HCT116 (cell line): ENCODE data around the gene HIVEP3. TPM values are rescaled to one million over a fixed set of nuclear protein-coding genes. Genes with fewer than 3 reads are reported as not detected.

Source experiments
- ATAC-seq: fragments of 200-7000 bp; cut with Tn5 transposase; 2 replicates; pipeline ENCODE4 v1.9.1; 2020; ENCODE audit warnings: mild to moderate bottlenecking, moderate library complexity
- BruUV-seq: library from RNA; stranded (reverse); fragments of 400-500 nt; replicated peaks from 2 replicates; lab custom pipeline; 2021; lab: Mats Ljungman, UMichigan
- CTCF ChIA-PET: fragments of 300-600 bp; sonication (Branson Sonifier 250); formaldehyde crosslinking; loops from one replicate; lab custom pipeline; 2021; ENCODE audit warnings: antibody characterized with exemption; lab: Charles Lee
- POLR2A ChIA-PET: fragments of 300-600, 350-600 bp; sonication (Branson Sonifier 250); formaldehyde crosslinking; loops from one replicate; lab custom pipeline; 2021; ENCODE audit warnings: antibody characterized with exemption; lab: Charles Lee
- RAD21 ChIA-PET, 2 experiments: fragments of 300-600 bp; sonication (Branson Sonifier 250); formaldehyde crosslinking; loops; one replicate each; lab custom pipeline; 2023; ENCODE audit warnings: low total read pairs in 2 of 2; ENCODE audit not compliant: uncharacterized antibody in 2 of 2, unreplicated experiment in 2 of 2, low non-redundant PET in 1 of 2; lab: Charles Lee
- DNase-seq: peaks from one replicate; pipeline ENCODE4 v3.0.0-alpha.2; 2010; ENCODE audit warnings: low read depth, low spot score
- H2AFZ ChIP-seq: fragments of 200-600 bp; shearing (Covaris generic), sonication (generic); 2 replicates; pipeline ENCODE4 v1.6.1; 2017; ENCODE audit warnings: low read depth, mixed run types, mixed read lengths, antibody characterized with exemption, low read length; ENCODE audit not compliant: poor library complexity, severe bottlenecking
- H3K27ac ChIP-seq: 2 replicates; pipeline ENCODE4 v1.5.1; 2012; ENCODE audit warnings: low read depth, low read length
- H3K27me3 ChIP-seq: fragments of 200-600 bp; sonication (generic); 2 replicates; pipeline ENCODE4 v1.6.1; 2016; ENCODE audit warnings: mixed run types, low read length, mixed read lengths; ENCODE audit not compliant: insufficient read depth
- H3K36me3 ChIP-seq, 2 experiments: fragments of 200-500 bp in 1 of 2; fragments of 200-600 bp in 1 of 2; sonication (Bioruptor generic) in 1 of 2; sonication (generic) in 1 of 2; 2 replicates each; pipeline versions ENCODE4 v1.5.1 to v1.6.1; 2014 to 2016; ENCODE audit warnings: low read length in 2 of 2, inconsistent platforms in 1 of 2, mixed read lengths in 1 of 2, mixed run types in 1 of 2; ENCODE audit not compliant: insufficient read depth in 2 of 2, control insufficient read depth in 1 of 2
- H3K4me1 ChIP-seq, 2 experiments: fragments of 200-600 bp in 1 of 2; sonication (generic) in 1 of 2; 2 replicates each; pipeline versions ENCODE4 v1.5.1 to v1.6.1; 2012 to 2017; ENCODE audit warnings: low read length in 2 of 2, inconsistent platforms in 1 of 2, mild to moderate bottlenecking in 1 of 2, mixed read lengths in 1 of 2, mixed run types in 1 of 2, moderate library complexity in 1 of 2; ENCODE audit not compliant: insufficient read depth in 2 of 2, control insufficient read depth in 1 of 2
- H3K4me2 ChIP-seq: fragments of 200-600 bp; sonication (generic); 2 replicates; pipeline ENCODE4 v1.6.1; 2017; ENCODE audit warnings: mixed run types, low read length, mixed read lengths
- H3K4me3 ChIP-seq, 2 experiments: fragments of 200-600 bp in 1 of 2; sonication (generic) in 1 of 2; replicated peaks in 1 of 2; 2 replicates each; pipeline ENCODE4 v1.5.1; 2011 to 2016; ENCODE audit warnings: low read length in 2 of 2, control low read depth in 1 of 2, low read depth in 1 of 2, mild to moderate bottlenecking in 1 of 2, mixed read lengths in 1 of 2, mixed run types in 1 of 2
- H3K79me2 ChIP-seq: fragments of 200-600 bp; sonication (generic); 2 replicates; pipeline ENCODE4 v1.6.1; 2017; ENCODE audit warnings: mild to moderate bottlenecking, mixed run types, low read length, moderate library complexity, mixed read lengths; ENCODE audit not compliant: insufficient read depth
- H3K9ac ChIP-seq: fragments of 200-600 bp; sonication (generic); 2 replicates; pipeline ENCODE4 v1.6.1; 2016; ENCODE audit warnings: low read length, mixed read lengths
- H3K9me2 ChIP-seq: fragments of 200-600 bp; sonication (generic), shearing (Covaris generic); 2 replicates; pipeline ENCODE4 v1.6.1; 2017; ENCODE audit warnings: mixed run types, mild to moderate bottlenecking, moderate library complexity; ENCODE audit not compliant: insufficient read depth
- H3K9me3 ChIP-seq, 2 experiments: fragments of 200-500 bp in 1 of 2; fragments of 200-600 bp in 1 of 2; sonication (Bioruptor generic) in 1 of 2; sonication (generic) in 1 of 2; 2 replicates each; pipeline ENCODE4 v1.6.1; 2014 to 2017; ENCODE audit warnings: low read length in 2 of 2, mixed read lengths in 2 of 2, inconsistent platforms in 1 of 2, low read depth in 1 of 2, mild to moderate bottlenecking in 1 of 2, mixed run types in 1 of 2, moderate library complexity in 1 of 2; ENCODE audit not compliant: control insufficient read depth in 1 of 2, insufficient read depth in 1 of 2
- H4K20me1 ChIP-seq: fragments of 200-600 bp; sonication (generic), shearing (Covaris generic); 2 replicates; pipeline ENCODE4 v1.6.1; 2017; ENCODE audit warnings: mixed run types, mild to moderate bottlenecking, moderate library complexity; ENCODE audit not compliant: insufficient read depth
- ATF3 ChIP-seq: IDR thresholded peaks from 2 replicates; pipeline ENCODE4 v1.6.1; 2012
- CBX3 ChIP-seq: IDR thresholded peaks from 2 replicates; pipeline ENCODE4 v1.6.1; 2012; ENCODE audit warnings: low read depth
- CEBPB ChIP-seq: IDR thresholded peaks from 2 replicates; pipeline ENCODE4 v1.6.1; 2012; ENCODE audit warnings: low read depth
- EGR1 ChIP-seq: IDR thresholded peaks from 2 replicates; pipeline ENCODE4 v1.6.1; 2012; ENCODE audit warnings: low read depth
- ELF1 ChIP-seq: IDR thresholded peaks from 2 replicates; pipeline ENCODE4 v1.6.1; 2012; ENCODE audit warnings: low read depth, borderline replicate concordance
- EZH2 ChIP-seq: fragments of 200-600 bp; sonication (generic); IDR thresholded peaks from 2 replicates; pipeline ENCODE4 v1.6.1; 2017; ENCODE audit warnings: antibody characterized with exemption, mixed run types
- EZH2phosphoT487 ChIP-seq: fragments of 200-600 bp; IDR thresholded peaks from 2 replicates; pipeline ENCODE4 v1.6.1; 2018; ENCODE audit warnings: antibody characterized with exemption, borderline replicate concordance
- FOSL1 ChIP-seq: IDR thresholded peaks from 2 replicates; pipeline ENCODE4 v1.6.1; 2012; ENCODE audit warnings: low read depth
- JUND ChIP-seq: IDR thresholded peaks from 2 replicates; pipeline ENCODE4 v1.6.1; 2012
- MAX ChIP-seq: IDR thresholded peaks from 2 replicates; pipeline ENCODE4 v1.6.1; 2012
- POLR2A ChIP-seq: IDR thresholded peaks from 2 replicates; pipeline ENCODE4 v1.7.0; 2011; ENCODE audit warnings: borderline replicate concordance; ENCODE audit not compliant: insufficient read depth, insufficient read length; ENCODE audit errors: extremely low read depth
- POLR2AphosphoS5 ChIP-seq: IDR thresholded peaks from 2 replicates; pipeline ENCODE4 v1.6.1; 2011; ENCODE audit warnings: mild to moderate bottlenecking, low read depth, low read length, moderate library complexity
- RAD21 ChIP-seq: IDR thresholded peaks from 2 replicates; pipeline ENCODE4 v1.6.1; 2012; ENCODE audit warnings: low read depth, mild to moderate bottlenecking
- REST ChIP-seq: IDR thresholded peaks from 2 replicates; pipeline ENCODE4 v1.6.1; 2012; ENCODE audit warnings: low read depth
- SIN3A ChIP-seq: IDR thresholded peaks from 2 replicates; pipeline ENCODE4 v1.6.1; 2012; ENCODE audit warnings: low read depth
- SP1 ChIP-seq: IDR thresholded peaks from 2 replicates; pipeline ENCODE4 v1.6.1; 2012; ENCODE audit warnings: low read depth
- SRF ChIP-seq: IDR thresholded peaks from 2 replicates; pipeline ENCODE4 v1.6.1; 2012; ENCODE audit warnings: low read depth
- TCF7L2 ChIP-seq: IDR thresholded peaks from 2 replicates; pipeline ENCODE4 v1.7.0; 2011; ENCODE audit warnings: borderline replicate concordance, inconsistent platforms; ENCODE audit not compliant: insufficient read depth, insufficient read length; ENCODE audit errors: extremely low read depth
- YY1 ChIP-seq: IDR thresholded peaks from 2 replicates; pipeline ENCODE4 v1.6.1; 2011; ENCODE audit warnings: low read length, low read depth, moderate library complexity, mild to moderate bottlenecking; ENCODE audit not compliant: insufficient replicate concordance; ENCODE audit errors: extremely low read depth
- ZBTB33 ChIP-seq: IDR thresholded peaks from 2 replicates; pipeline ENCODE4 v1.6.1; 2011; ENCODE audit warnings: mild to moderate bottlenecking, low read length, moderate library complexity; ENCODE audit not compliant: insufficient replicate concordance; ENCODE audit errors: extremely low read depth
- ZNF274 ChIP-seq: fragments of 200-500 bp; sonication (Bioruptor generic); IDR thresholded peaks from 2 replicates; pipeline ENCODE4 v1.6.1; 2014; ENCODE audit warnings: mild to moderate bottlenecking, low read depth, low read length, inconsistent platforms
- intact Hi-C: fragments of 100-400 bp; cut with micrococcal nuclease; formaldehyde crosslinking; loops from 2 replicates; pipeline ENCODE4 v1.10.0; 2022
- total RNA-seq: library from RNA; stranded (reverse); gene quantifications from one replicate; pipeline ENCODE4 v1.2.1, GENCODE V29; 2021; ENCODE audit not compliant: unreplicated experiment

The HIVEP3 gene
- total RNA-seq, 1 experiment from 2014 or later: 7.1 TPM

GRCh38 chr1:41936107-41936506, 17.4 kb upstream of the HIVEP3 start:
- ChIA-PET CTCF (no interaction called here), POLR2A (no interaction called here), RAD21 (no interaction called here)
- peak overlapping the region; percentile 41; the same call in 1 of the 2 replicates for H3K27ac ChIP-seq
- no TSS peak for BruUV-seq
- no peak overlapping the region for H2AFZ ChIP-seq
- peak; percentile 93 for ATAC-seq
- DNase-seq: peak; percentile 85
- peak overlapping the region; percentile 63 for H3K4me2 ChIP-seq
- H3K4me3 ChIP-seq: peak overlapping the region in 1 of 2 experiments; percentile 21; a peak in 1 of 4 replicates
- H3K79me2 ChIP-seq: no peaks in the 10 kb centered on the region
- intact Hi-C loops: no loop called here
- H3K4me1 ChIP-seq: peaks cover 15 to 16% of the 10 kb centered on the region in 2 experiments
- no peaks in the 10 kb centered on the region for H4K20me1 ChIP-seq
- H3K9me2 ChIP-seq: no peaks in the 10 kb centered on the region
- no peaks in the 10 kb centered on the region for H3K36me3 ChIP-seq
- no peak overlapping the region for H3K9ac ChIP-seq
- no peaks in the 10 kb centered on the region for H3K27me3 ChIP-seq
- no peaks in the 10 kb centered on the region; a peak in 1 of 4 replicates for H3K9me3 ChIP-seq
- TF ChIP-seq REST (no peak), EGR1 (no peak), SRF (peak; percentile 68), YY1 (no peak), EZH2phosphoT487 (no peak), ZBTB33 (no peak), FOSL1 (peak; percentile 98), ELF1 (no peak), SIN3A (peak; percentile 52; the same call in 1 of the 2 replicates), JUND (peak; percentile 93), POLR2AphosphoS5 (peak; percentile 34; the same call in 1 of the 2 replicates), POLR2A (no peak), ATF3 (no peak), SP1 (peak; percentile 85), RAD21 (peak; percentile 46; the same call in 1 of the 2 replicates), ZNF274 (no peak), CEBPB (peak; percentile 63), TCF7L2 (no peak), MAX (peak; percentile 39), CBX3 (peak; percentile 88), EZH2 (no peak)
